OCI-LY7 (cell line): ENCODE results near the gene ISG20L2.

Experiments used
- EZH2phosphoT487 ChIP-seq: fragments of 200-600 bp; sonication (generic); IDR thresholded peaks from 2 replicates; pipeline ENCODE4 v1.6.1; 2018; ENCODE audit warnings: low read depth, borderline replicate concordance, mild to moderate bottlenecking, mixed run types, antibody characterized with exemption, low read length, moderate library complexity, mixed read lengths
- TF ChIP-seq, protein P1 (sequence below): fragments of 200-600 bp; sonication (generic); conservative IDR thresholded peaks from 2 replicates; pipeline ENCODE4 v1.5.1; 2014; ENCODE audit warnings: mild to moderate bottlenecking, antibody characterized with exemption, low read length, moderate library complexity, mixed read lengths

DNA sequence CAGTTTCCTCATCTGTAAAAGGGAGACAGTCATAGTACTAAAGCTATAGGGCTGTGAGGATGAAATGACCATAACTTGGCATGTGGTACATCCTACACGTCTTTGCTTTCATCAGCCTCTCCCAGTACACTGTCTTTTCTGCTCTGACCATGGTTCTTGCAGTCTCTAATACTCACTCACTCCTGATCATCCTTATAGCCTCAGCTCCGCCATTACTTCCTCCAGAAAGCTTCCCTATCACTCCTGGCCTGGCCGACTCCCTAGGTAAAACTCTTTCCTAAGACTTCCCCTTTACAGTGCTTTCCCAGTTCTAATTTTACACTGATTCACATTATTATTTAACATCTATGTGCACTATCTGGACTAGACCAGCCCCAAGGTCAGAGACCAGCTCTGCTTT lies 17.3 kb upstream of the ISG20L2 start:
- TF ChIP-seq, protein P1, sequence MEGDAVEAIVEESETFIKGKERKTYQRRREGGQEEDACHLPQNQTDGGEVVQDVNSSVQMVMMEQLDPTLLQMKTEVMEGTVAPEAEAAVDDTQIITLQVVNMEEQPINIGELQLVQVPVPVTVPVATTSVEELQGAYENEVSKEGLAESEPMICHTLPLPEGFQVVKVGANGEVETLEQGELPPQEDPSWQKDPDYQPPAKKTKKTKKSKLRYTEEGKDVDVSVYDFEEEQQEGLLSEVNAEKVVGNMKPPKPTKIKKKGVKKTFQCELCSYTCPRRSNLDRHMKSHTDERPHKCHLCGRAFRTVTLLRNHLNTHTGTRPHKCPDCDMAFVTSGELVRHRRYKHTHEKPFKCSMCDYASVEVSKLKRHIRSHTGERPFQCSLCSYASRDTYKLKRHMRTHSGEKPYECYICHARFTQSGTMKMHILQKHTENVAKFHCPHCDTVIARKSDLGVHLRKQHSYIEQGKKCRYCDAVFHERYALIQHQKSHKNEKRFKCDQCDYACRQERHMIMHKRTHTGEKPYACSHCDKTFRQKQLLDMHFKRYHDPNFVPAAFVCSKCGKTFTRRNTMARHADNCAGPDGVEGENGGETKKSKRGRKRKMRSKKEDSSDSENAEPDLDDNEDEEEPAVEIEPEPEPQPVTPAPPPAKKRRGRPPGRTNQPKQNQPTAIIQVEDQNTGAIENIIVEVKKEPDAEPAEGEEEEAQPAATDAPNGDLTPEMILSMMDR = no peak
- no peak for TF ChIP-seq EZH2phosphoT487
